Measurements from ENCODE around the gene UBR4.
"Not testable (repeated sequence)": the region's sequence is repeated elsewhere in the genome, so short reads cannot be mapped to it uniquely, and the experiment has no call there.

The UBR4 gene

DNA sequence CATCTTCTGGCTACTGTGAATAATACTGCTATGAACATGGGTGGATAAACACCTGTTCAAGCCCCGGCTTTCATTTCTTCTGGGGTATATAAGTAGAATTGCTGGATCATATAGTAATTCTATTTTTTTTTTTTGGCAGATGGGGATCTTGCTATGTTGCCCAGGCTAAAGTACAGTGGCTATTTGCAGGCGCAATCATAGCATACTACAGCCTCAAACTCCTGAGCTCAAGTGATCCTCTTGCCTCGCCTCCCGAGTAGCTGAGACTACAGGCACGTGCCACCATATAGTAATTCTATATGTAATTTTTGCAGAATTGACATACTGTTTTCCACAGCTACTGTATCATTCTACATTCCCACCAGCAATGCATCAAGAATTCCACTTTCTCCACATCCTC, 27.8 kb downstream of the UBR4 start:
- Mint-ChIP-seq H3K4me3 (no peak overlapping the region), H3K27ac (peak overlapping the region; percentile 1), H3K9me3 (no peaks in the 10 kb centered on the region), H3K36me3 (peaks cover 100% of the 10 kb centered on the region), H3K4me1 (peaks cover 31% of the 10 kb centered on the region)
- ATAC-seq (no peak), DNase-seq (ENCODE audit: low spot score in 2 of 2) (no peak)

- peaks cover 18% of the 10 kb centered on the region for H3K4me1 Mint-ChIP-seq
- peaks cover 100% of the 10 kb centered on the region for H3K36me3 Mint-ChIP-seq
- H3K9me3 Mint-ChIP-seq; DNase-seq (ENCODE audit: low spot score in 2 of 2); H3K4me3 Mint-ChIP-seq; ATAC-seq: not testable (repeated sequence)
- peak overlapping the region; percentile 9 for H3K27ac Mint-ChIP-seq
Measured at GRCh38 chr1:19180265-19180657, 29.8 kb downstream of the UBR4 start.

DNA sequence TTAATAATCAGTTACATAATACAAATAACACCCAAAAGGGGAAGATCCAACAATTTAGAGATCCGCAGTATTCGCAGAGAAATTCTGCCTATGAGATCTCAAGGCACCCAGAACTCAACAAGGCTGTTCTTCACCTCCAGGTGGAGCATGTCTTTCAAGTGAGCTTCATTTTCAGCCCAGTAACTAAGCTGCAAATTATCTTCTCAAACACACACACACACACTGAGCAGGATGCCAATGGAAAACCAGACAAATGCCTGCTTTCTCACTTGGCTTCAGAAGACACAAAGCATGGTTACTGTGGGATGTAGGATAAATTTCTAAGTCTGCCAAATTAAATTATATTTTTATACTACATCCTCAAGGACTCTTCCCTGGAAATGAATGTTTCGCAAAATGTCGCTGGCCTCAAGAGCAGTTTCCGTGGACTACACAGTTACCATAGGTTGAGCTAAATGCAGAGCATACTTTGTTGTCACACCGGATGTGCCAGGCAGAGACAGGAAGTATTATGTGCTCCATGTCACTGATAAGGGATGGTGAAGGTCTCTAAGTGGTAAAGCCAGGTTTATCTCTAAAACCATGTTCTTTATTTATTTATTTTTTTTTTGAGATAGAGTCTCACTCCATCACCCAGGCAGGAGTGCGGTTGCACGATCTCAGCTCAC, 30.3 kb downstream of the UBR4 start:
- H3K36me3 Mint-ChIP-seq = peaks cover 100% of the 10 kb centered on the region
- ATAC-seq (no peak), DNase-seq (ENCODE audit: low spot score in 2 of 2) (no peak)
- H3K27ac Mint-ChIP-seq = peak overlapping the region; percentile 9
- H3K4me3 Mint-ChIP-seq = no peak overlapping the region
- H3K4me1 Mint-ChIP-seq = peaks cover 18% of the 10 kb centered on the region
- no peaks in the 10 kb centered on the region for H3K9me3 Mint-ChIP-seq

DNA sequence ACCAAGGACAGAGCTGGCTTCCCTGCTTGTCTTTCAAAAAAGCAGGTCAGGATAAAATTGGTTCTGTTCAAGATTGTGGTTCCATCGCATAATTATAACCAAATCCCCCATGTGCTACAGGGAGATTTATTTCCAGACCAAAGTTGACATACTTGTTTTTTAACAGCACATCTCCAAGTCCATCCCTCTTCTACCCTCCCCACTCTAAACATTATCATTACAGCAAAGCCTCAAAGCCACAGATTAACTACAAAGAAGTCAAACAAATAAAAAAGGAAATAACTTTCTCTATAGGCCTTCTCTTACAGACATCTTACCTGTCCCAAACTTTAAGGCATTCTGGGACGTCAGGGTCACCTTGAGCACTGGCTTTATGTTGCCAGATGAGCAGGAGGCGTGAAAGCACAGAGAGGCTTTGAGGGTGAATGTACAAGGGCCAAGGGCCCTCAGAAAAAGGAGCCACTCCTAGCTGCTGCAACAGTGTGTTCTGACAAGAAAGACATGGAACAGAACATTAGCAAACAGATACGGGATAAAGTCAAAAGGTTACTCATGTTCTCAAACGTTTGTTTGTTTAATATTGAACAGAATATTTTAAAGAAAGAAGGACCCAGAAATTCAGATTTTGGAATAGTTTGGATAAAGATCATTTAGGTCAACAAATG, 31.2 kb downstream of the UBR4 start:
- ATAC-seq (no peak), DNase-seq (ENCODE audit: low spot score in 2 of 2) (no peak)
- peaks cover 100% of the 10 kb centered on the region for H3K36me3 Mint-ChIP-seq
- H3K9me3 Mint-ChIP-seq = no peaks in the 10 kb centered on the region
- no peak overlapping the region for H3K4me3 Mint-ChIP-seq
- peak overlapping the region; percentile 77 for H3K27ac Mint-ChIP-seq
- H3K4me1 Mint-ChIP-seq = peaks cover 18% of the 10 kb centered on the region

GRCh38 chr1:19177811-19178210, 32.3 kb downstream of the UBR4 start:
- DNase-seq (ENCODE audit: low spot score in 2 of 2) = no peak
- no peak overlapping the region for H3K27ac Mint-ChIP-seq
- peaks cover 18% of the 10 kb centered on the region for H3K4me1 Mint-ChIP-seq
- no peak for ATAC-seq
- H3K9me3 Mint-ChIP-seq = no peaks in the 10 kb centered on the region
- peaks cover 100% of the 10 kb centered on the region for H3K36me3 Mint-ChIP-seq
- no peak overlapping the region for H3K4me3 Mint-ChIP-seq

DNA sequence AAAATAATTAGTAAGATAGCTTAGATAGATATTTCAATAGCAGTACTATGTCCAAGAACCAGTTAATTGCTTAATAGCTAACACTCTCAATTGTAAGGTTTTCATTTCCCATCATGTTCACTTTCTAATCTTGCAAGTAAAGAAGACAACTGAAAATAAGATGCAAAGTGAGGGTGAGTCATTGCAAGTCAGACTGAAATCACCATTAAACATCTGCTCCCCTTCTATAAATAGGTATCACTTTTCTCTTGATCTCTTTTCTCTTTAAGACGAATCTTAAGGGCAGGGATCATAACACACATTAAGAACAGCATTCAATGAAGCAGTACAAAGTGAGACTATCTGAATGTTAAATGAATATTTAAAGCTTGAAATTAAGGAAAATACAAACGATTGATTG, 40.4 kb downstream of the UBR4 start:
- H3K4me1 Mint-ChIP-seq = peaks cover 12% of the 10 kb centered on the region
- peaks cover 100% of the 10 kb centered on the region for H3K36me3 Mint-ChIP-seq
- peak; percentile 62 for ATAC-seq
- no peak for DNase-seq (ENCODE audit: low spot score in 2 of 2)
- H3K4me3 Mint-ChIP-seq = no peak overlapping the region
- H3K27ac Mint-ChIP-seq = no peak overlapping the region
- no peaks in the 10 kb centered on the region for H3K9me3 Mint-ChIP-seq

GRCh38 chr1:19167140-19167539, 42.9 kb downstream of the UBR4 start:
- no peak for ATAC-seq
- Mint-ChIP-seq H3K4me1 (peaks cover 12% of the 10 kb centered on the region), H3K4me3 (no peak overlapping the region), H3K36me3 (peaks cover 100% of the 10 kb centered on the region), H3K9me3 (no peaks in the 10 kb centered on the region), H3K27ac (no peak overlapping the region)
- DNase-seq (ENCODE audit: low spot score in 2 of 2) = no peak

- H3K36me3 Mint-ChIP-seq = peaks cover 100% of the 10 kb centered on the region
- peak overlapping the region; percentile 12 for H3K27ac Mint-ChIP-seq
- no peak for DNase-seq (ENCODE audit: low spot score in 2 of 2)
- no peak overlapping the region for H3K4me3 Mint-ChIP-seq
- H3K4me1 Mint-ChIP-seq = peaks cover 12% of the 10 kb centered on the region
- no peak for ATAC-seq
- no peaks in the 10 kb centered on the region for H3K9me3 Mint-ChIP-seq
Measured at GRCh38 chr1:19166066-19166465, 44.0 kb downstream of the UBR4 start.

DNA sequence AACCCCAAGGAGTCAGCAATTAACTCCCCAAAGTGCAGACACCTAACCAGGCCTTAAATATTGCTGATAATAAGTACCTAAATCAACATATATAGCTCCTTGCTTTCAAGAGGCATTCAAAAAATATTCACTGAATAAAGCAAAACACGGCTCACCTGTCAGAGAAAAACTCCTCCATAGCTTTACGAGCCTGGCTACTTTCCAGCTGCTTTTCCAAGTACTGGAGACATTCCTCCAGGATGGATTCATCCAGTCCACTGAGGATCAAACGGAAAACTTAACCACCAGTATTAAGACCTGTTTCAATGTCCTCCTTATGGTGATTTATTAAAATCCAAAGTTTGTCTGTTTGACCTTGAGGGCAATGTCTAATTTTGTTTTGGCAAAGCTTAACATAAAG, 44.6 kb downstream of the UBR4 start:
- Mint-ChIP-seq H3K27ac (no peak overlapping the region), H3K36me3 (peaks cover 100% of the 10 kb centered on the region), H3K4me3 (no peak overlapping the region), H3K4me1 (peaks cover 12% of the 10 kb centered on the region), H3K9me3 (no peaks in the 10 kb centered on the region)
- DNase-seq (ENCODE audit: low spot score in 2 of 2) (no peak), ATAC-seq (no peak)

- no peak overlapping the region for H3K27ac Mint-ChIP-seq
- no peak for DNase-seq (ENCODE audit: low spot score in 2 of 2)
- H3K9me3 Mint-ChIP-seq = no peaks in the 10 kb centered on the region
- ATAC-seq = no peak
- no peak overlapping the region for H3K4me3 Mint-ChIP-seq
- peaks cover 100% of the 10 kb centered on the region for H3K36me3 Mint-ChIP-seq
- peaks cover 4% of the 10 kb centered on the region for H3K4me1 Mint-ChIP-seq
Measured at GRCh38 chr1:19164274-19165015, 45.6 kb downstream of the UBR4 start.

- Mint-ChIP-seq H3K27ac (no peak overlapping the region), H3K4me3 (no peak overlapping the region), H3K9me3 (no peaks in the 10 kb centered on the region), H3K4me1 (no peaks in the 10 kb centered on the region), H3K36me3 (peaks cover 100% of the 10 kb centered on the region)
- no peak for DNase-seq (ENCODE audit: low spot score in 2 of 2)
- ATAC-seq = no peak
Measured at GRCh38 chr1:19163261-19163660, 46.8 kb downstream of the UBR4 start.

DNA sequence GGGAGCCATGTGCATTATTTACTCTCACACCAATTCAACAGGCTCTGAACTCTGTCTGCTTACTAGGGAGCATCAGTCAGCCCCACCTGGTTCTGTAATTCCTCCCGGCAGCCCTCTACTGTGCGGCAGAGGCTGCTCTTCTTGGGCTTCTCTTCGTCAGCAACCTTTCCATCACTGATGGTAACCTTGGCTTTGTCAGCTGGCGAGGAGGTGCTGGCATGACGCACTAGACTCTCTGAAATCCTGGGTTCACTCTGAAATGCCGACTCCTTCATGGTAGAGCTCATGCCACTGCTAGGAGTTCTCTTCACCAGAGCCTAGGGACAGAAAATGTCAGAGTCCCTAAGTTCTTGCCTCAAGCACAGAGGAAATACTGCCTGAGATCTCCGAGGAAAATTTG, 49.2 kb downstream of the UBR4 start:
- Mint-ChIP-seq H3K9me3 (no peaks in the 10 kb centered on the region), H3K27ac (no peak overlapping the region), H3K4me3 (no peak overlapping the region), H3K36me3 (peaks cover 100% of the 10 kb centered on the region), H3K4me1 (no peaks in the 10 kb centered on the region)
- DNase-seq (ENCODE audit: low spot score in 2 of 2) = no peak
- ATAC-seq = no peak

GRCh38 chr1:19157653-19158052, 52.4 kb downstream of the UBR4 start:
- DNase-seq (ENCODE audit: low spot score in 2 of 2) (no peak), ATAC-seq (no peak)
- no peak overlapping the region for H3K27ac Mint-ChIP-seq
- no peaks in the 10 kb centered on the region for H3K9me3 Mint-ChIP-seq
- H3K36me3 Mint-ChIP-seq = peaks cover 100% of the 10 kb centered on the region
- no peak overlapping the region for H3K4me3 Mint-ChIP-seq
- no peaks in the 10 kb centered on the region for H3K4me1 Mint-ChIP-seq

DNA sequence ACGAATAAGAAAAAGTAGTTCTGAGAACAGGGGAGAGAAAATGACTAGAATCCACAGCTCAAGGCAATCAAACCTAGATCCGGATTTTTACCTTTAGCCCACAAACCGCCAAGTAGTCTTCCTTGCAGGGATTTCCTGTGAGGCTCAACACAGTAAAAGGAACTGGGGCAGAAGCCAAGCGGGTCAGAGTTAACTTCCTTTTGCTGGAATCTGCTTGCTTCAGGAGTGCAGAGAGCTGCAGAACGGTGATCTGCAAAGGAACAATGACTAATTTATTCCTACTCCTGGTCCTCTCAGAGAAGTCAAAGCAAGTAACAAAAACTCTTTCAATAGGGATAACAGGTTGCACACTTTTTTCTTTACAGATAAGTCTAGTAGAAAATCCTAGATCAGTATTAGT, 53.4 kb downstream of the UBR4 start:
- DNase-seq (ENCODE audit: low spot score in 2 of 2) (no peak), ATAC-seq (no peak)
- H3K4me1 Mint-ChIP-seq = no peaks in the 10 kb centered on the region
- H3K4me3 Mint-ChIP-seq = no peak overlapping the region
- H3K36me3 Mint-ChIP-seq = peaks cover 100% of the 10 kb centered on the region
- no peak overlapping the region for H3K27ac Mint-ChIP-seq
- no peaks in the 10 kb centered on the region for H3K9me3 Mint-ChIP-seq

GRCh38 chr1:19154876-19155275, 55.2 kb downstream of the UBR4 start:
- H3K4me3 Mint-ChIP-seq = no peak overlapping the region
- no peak overlapping the region for H3K27ac Mint-ChIP-seq
- H3K9me3 Mint-ChIP-seq = no peaks in the 10 kb centered on the region
- ATAC-seq = no peak
- peaks cover 100% of the 10 kb centered on the region for H3K36me3 Mint-ChIP-seq
- no peaks in the 10 kb centered on the region for H3K4me1 Mint-ChIP-seq
- DNase-seq (ENCODE audit: low spot score in 2 of 2) = no peak

GRCh38 chr1:19153169-19153568, 56.9 kb downstream of the UBR4 start:
- ATAC-seq (no peak), DNase-seq (ENCODE audit: low spot score in 2 of 2) (no peak)
- Mint-ChIP-seq H3K27ac (no peak overlapping the region), H3K4me3 (no peak overlapping the region), H3K9me3 (no peaks in the 10 kb centered on the region), H3K36me3 (peaks cover 100% of the 10 kb centered on the region), H3K4me1 (no peaks in the 10 kb centered on the region)

All from stimulated activated effector memory CD8-positive, alpha-beta T cell treated with anti-CD3 and anti-CD28 coated beads, Interleukin-12 subunit alpha, Interleukin-12 subunit beta, amount 100 ng/mL, for 72 hours (primary cell).